ENCODE results near the gene SOCS6.

DNA sequence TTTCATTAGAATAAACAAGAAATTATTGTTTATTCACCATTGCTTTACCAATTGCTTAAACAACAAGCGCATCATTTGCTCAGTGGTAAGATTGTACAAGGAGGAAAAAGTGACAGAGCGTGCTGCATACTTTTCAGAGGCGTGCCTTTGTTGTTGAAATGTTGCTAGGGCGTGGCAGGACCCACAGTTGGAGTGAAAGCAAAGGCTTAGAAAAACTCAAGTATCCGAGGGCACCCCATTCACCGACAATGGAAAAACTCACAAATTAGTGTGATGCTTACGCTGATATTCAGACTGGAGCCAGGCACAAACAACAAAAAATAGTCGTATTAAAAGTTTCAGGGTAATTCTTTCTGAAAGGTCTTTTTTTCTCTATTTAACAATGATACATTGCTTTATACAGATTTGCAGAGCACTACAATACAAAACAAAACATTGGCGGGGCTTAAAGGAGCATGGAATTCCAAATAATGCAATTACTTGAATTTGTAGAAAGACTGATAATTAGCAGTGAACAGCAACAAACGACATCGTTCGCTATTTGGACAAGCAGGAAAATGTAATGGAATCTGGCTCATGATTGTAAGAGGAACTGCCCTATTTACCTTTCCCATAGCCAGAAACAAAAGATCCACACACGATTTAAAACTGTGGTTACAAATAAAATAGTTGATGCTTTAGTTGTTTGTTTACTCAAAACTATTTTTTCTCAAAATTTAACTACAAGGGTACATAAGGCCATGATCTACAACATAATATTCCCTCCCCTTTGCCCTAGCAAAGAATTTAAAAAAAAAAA, 45.5 kb upstream of the SOCS6 start:
- TF ChIP-seq, protein P1, sequence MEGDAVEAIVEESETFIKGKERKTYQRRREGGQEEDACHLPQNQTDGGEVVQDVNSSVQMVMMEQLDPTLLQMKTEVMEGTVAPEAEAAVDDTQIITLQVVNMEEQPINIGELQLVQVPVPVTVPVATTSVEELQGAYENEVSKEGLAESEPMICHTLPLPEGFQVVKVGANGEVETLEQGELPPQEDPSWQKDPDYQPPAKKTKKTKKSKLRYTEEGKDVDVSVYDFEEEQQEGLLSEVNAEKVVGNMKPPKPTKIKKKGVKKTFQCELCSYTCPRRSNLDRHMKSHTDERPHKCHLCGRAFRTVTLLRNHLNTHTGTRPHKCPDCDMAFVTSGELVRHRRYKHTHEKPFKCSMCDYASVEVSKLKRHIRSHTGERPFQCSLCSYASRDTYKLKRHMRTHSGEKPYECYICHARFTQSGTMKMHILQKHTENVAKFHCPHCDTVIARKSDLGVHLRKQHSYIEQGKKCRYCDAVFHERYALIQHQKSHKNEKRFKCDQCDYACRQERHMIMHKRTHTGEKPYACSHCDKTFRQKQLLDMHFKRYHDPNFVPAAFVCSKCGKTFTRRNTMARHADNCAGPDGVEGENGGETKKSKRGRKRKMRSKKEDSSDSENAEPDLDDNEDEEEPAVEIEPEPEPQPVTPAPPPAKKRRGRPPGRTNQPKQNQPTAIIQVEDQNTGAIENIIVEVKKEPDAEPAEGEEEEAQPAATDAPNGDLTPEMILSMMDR (conservative IDR thresholded peaks at IDR 0.05; ENCODE audit: low read depth, low read length) = no peak
- no peak for TF ChIP-seq EZH2 (IDR thresholded peaks at IDR 0.05; ENCODE audit: borderline replicate concordance, low read depth, low read length, poor library complexity, severe bottlenecking)
